Omental fat pad (tissue), 4 donors: ENCODE measurements around the gene WRNIP1. TPM values are rescaled to one million over a fixed set of nuclear protein-coding genes. Genes with fewer than 3 reads are reported as not detected.

Experiments used
- ATAC-seq: fragments of 150-250 bp; one replicate; pipeline ENCODE4 v1.9.1; 2016; ENCODE audit warnings: mild to moderate bottlenecking, moderate library complexity; ENCODE audit not compliant: low FRiP score
- DNase-seq: peaks from one replicate; pipeline ENCODE4 v3.0.0-alpha.2; 2019; ENCODE audit warnings: low spot score
- total RNA-seq, 4 donors: library from RNA; depleted of rRNA; stranded (reverse); fragments of >200 nt; gene quantifications; one replicate each; pipeline ENCODE4 v1.1.0, GENCODE V29; 2016
- TF ChIP-seq, protein P1 (sequence below), 3 donors: fragments of 450-650 bp; IDR thresholded peaks; one replicate each; pipeline ENCODE4 v1.5.1; 2016 to 2017; ENCODE audit warnings: antibody characterized with exemption in 3 of 3, mild to moderate bottlenecking in 3 of 3, moderate library complexity in 2 of 3

WRNIP1 gene
- total RNA-seq, 4 donors from 2014 or later, result 31.6 to 66.4 (median 46.1) TPM

DNA sequence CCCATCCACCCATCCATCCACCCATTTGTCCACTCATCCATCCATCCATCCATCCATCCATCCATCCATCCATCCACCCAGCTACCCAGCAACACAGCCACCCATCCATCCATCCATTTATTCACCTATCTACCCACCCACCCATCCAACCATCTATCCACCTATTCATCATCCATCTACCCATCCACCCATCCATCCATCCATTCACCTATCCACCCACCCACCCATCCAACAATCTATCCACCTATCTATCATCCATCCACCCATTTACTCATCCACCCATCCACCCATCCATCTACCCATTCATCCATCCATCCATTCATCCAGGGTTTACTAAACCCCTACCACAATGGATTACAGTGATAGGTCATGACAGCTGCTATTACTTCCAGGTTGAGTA, 69.1 kb downstream of the WRNIP1 start:
- no peak for ATAC-seq
- TF ChIP-seq, protein P1, sequence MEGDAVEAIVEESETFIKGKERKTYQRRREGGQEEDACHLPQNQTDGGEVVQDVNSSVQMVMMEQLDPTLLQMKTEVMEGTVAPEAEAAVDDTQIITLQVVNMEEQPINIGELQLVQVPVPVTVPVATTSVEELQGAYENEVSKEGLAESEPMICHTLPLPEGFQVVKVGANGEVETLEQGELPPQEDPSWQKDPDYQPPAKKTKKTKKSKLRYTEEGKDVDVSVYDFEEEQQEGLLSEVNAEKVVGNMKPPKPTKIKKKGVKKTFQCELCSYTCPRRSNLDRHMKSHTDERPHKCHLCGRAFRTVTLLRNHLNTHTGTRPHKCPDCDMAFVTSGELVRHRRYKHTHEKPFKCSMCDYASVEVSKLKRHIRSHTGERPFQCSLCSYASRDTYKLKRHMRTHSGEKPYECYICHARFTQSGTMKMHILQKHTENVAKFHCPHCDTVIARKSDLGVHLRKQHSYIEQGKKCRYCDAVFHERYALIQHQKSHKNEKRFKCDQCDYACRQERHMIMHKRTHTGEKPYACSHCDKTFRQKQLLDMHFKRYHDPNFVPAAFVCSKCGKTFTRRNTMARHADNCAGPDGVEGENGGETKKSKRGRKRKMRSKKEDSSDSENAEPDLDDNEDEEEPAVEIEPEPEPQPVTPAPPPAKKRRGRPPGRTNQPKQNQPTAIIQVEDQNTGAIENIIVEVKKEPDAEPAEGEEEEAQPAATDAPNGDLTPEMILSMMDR (IDR thresholded peaks at IDR 0.05), result no peak
- DNase-seq, result no peak

Other genes starting within 250 kb of the WRNIP1 start
- under 1 TPM; 0.28 to 0.79 (median 0.46) TPM for gene MYLK4, start 14.5 kb upstream of the WRNIP1 start, total RNA-seq
- 100 to 1,000 TPM in 1 of 4 donors, 10 to 100 TPM in 3; 40.8 to 146 (median 50.1) TPM for gene SERPINB1, start 76.5 kb downstream of the WRNIP1 start, total RNA-seq
- gene SERPINB9, start 137.9 kb downstream of the WRNIP1 start, total RNA-seq, result 10 to 100 TPM; 14.8 to 68.5 (median 20.8) TPM
- gene SERPINB6, start 206.2 kb downstream of the WRNIP1 start, total RNA-seq, result 100 to 1,000 TPM; 134 to 197 (median 158) TPM
- gene NQO2, start 234.5 kb downstream of the WRNIP1 start, total RNA-seq, result 10 to 100 TPM; 32.9 to 54.0 (median 48.1) TPM